Right atrium auricular region (tissue), 2 donors: ENCODE results near the gene TRPM2. TPM values are rescaled to one million over a fixed set of nuclear protein-coding genes. Genes with fewer than 3 reads are reported as not detected.

Source experiments
- DNase-seq: peaks from one replicate; pipeline ENCODE4 v3.0.0-alpha.2; 2019; ENCODE audit warnings: low spot score
- H3K27ac ChIP-seq, 2 donors: fragments of 200-600 bp; sonication (generic); 1 replicate in 1 of 2; 2 replicates in 1 of 2; pipeline ENCODE4 v1.5.1; 2016 to 2019
- H3K27me3 ChIP-seq, 2 donors: fragments of 200-600 bp; sonication (generic); one replicate each; pipeline versions ENCODE4 v1.5.1 to v1.6.0; 2017 to 2019
- H3K36me3 ChIP-seq: fragments of 200-600 bp; sonication (generic); one replicate; pipeline ENCODE4 v1.5.1; 2016
- H3K4me1 ChIP-seq, 2 donors: fragments of 200-600 bp; sonication (generic); one replicate each; pipeline versions ENCODE4 v1.5.1 to v1.6.0; 2017 to 2019
- H3K4me3 ChIP-seq, 2 donors: fragments of 200-600 bp; sonication (generic); 1 replicate in 1 of 2; 2 replicates in 1 of 2; pipeline ENCODE4 v1.5.1; 2017 to 2019; ENCODE audit warnings: mild to moderate bottlenecking in 1 of 2, moderate library complexity in 1 of 2
- H3K9me3 ChIP-seq, 2 donors: fragments of 200-600 bp; sonication (generic); one replicate each; pipeline ENCODE4 v1.5.1; 2019
- CTCF ChIP-seq, 2 donors: fragments of 200-600 bp; sonication (generic); IDR thresholded peaks; one replicate each; pipeline ENCODE4 v1.5.1; 2019; ENCODE audit warnings: antibody characterized with exemption in 2 of 2
- total RNA-seq, 2 donors: library from RNA; depleted of rRNA; stranded (reverse); fragments of >200 nt; gene quantifications; one replicate each; pipeline ENCODE4 v1.1.0, GENCODE V29; 2016

The TRPM2 gene
- total RNA-seq, 2 donors from 2014 or later: 0.75 to 0.89 TPM

GRCh38 chr21:44418876-44419230 lies 65.4 kb downstream of the TRPM2 start:
- Histone ChIP-seq H3K4me1 (no peaks in the 10 kb centered on the region), H3K36me3 (no peaks in the 10 kb centered on the region), H3K9me3 (no peaks in the 10 kb centered on the region), H3K27me3 (no peaks in the 10 kb centered on the region), H3K27ac (no peak overlapping the region), H3K4me3 (no peak overlapping the region)
- no peak for TF ChIP-seq CTCF (IDR thresholded peaks at IDR 0.05)
- no peak for DNase-seq

GRCh38 chr21:44419679-44420078 lies 66.3 kb downstream of the TRPM2 start:
- Histone ChIP-seq H3K27me3 (no peaks in the 10 kb centered on the region), H3K36me3 (no peaks in the 10 kb centered on the region)
- no peak for TF ChIP-seq CTCF (IDR thresholded peaks at IDR 0.05)

GRCh38 chr21:44420416-44421205 lies 67.2 kb downstream of the TRPM2 start:
- H3K4me3 ChIP-seq: no peak overlapping the region
- H3K36me3 ChIP-seq: no peaks in the 10 kb centered on the region
- H3K27ac ChIP-seq: no peak overlapping the region
- H3K4me1 ChIP-seq: no peaks in the 10 kb centered on the region
- no peak for DNase-seq
- H3K9me3 ChIP-seq: no peaks in the 10 kb centered on the region
- TF ChIP-seq CTCF (IDR thresholded peaks at IDR 0.05): no peak
- no peaks in the 10 kb centered on the region for H3K27me3 ChIP-seq

More at GRCh38 chr21:44419679-44420078, 66.3 kb downstream of the TRPM2 start:
- Histone ChIP-seq H3K4me1 (no peaks in the 10 kb centered on the region), H3K27ac (no peak overlapping the region), H3K9me3 (no peaks in the 10 kb centered on the region), H3K4me3 (no peak overlapping the region)
- no peak for DNase-seq

GRCh38 chr21:44421901-44422840 lies 68.8 kb downstream of the TRPM2 start:
- Histone ChIP-seq H3K4me3 (no peak overlapping the region), H3K27me3 (no peaks in the 10 kb centered on the region), H3K9me3 (no peaks in the 10 kb centered on the region), H3K4me1 (no peaks in the 10 kb centered on the region), H3K27ac (no peak overlapping the region), H3K36me3 (no peaks in the 10 kb centered on the region)
- TF ChIP-seq CTCF (IDR thresholded peaks at IDR 0.05): no peak
- no peak for DNase-seq

GRCh38 chr21:44423312-44423821 lies 69.9 kb downstream of the TRPM2 start:
- no peak for TF ChIP-seq CTCF (IDR thresholded peaks at IDR 0.05)
- H3K36me3 ChIP-seq: no peaks in the 10 kb centered on the region
- DNase-seq: no peak
- H3K9me3 ChIP-seq: no peaks in the 10 kb centered on the region
- H3K27ac ChIP-seq: no peak overlapping the region
- H3K4me1 ChIP-seq: no peaks in the 10 kb centered on the region
- no peak overlapping the region for H3K4me3 ChIP-seq
- no peaks in the 10 kb centered on the region for H3K27me3 ChIP-seq
